ENCODE data around the gene PTGR2. TPM values are rescaled to one million over a fixed set of nuclear protein-coding genes. Genes with fewer than 3 reads are reported as not detected.

The PTGR2 gene
- total and polyA plus RNA-seq, 2 donors (not counting 1 experiment from before 2014, with no cell fraction given): 1.2 to 4.5 TPM

- Mint-ChIP-seq H3K27me3 (peaks cover under 1% of the 10 kb centered on the region), H3K4me3 (no peak overlapping the region), H3K27ac (no peak overlapping the region), H3K9me3 (ENCODE audit: insufficient read depth) (no peaks in the 10 kb centered on the region), H3K4me1 (peaks cover 7% of the 10 kb centered on the region)
- ATAC-seq (ENCODE audit: low read depth) (no peak), DNase-seq (no peak)
- Histone ChIP-seq H3K36me3 (replicated peaks in 1 of 2; ENCODE audit: control extremely low read depth in 1 of 2, control insufficient read depth in 1 of 2, extremely low read depth in 1 of 2, insufficient read depth in 2 of 2, low read length in 1 of 2) (no peaks in the 10 kb centered on the region), H3K79me2 (ENCODE audit: control insufficient read depth, insufficient read depth, low read length) (no peaks in the 10 kb centered on the region), H3K9me3 (ENCODE audit: control extremely low read depth in 1 of 3, control insufficient read depth in 2 of 3, insufficient read depth in 1 of 3, low read length in 2 of 3) (no peaks in the 10 kb centered on the region), H3K4me2 (replicated peaks; ENCODE audit: low read depth, low read length, poor library complexity, severe bottlenecking) (no peak overlapping the region), H2AFZ (ENCODE audit: insufficient read depth, low read depth, low read length, poor library complexity, severe bottlenecking) (no peak overlapping the region), H3K27ac (ENCODE audit: low read length in 2 of 2) (no peak overlapping the region), H4K20me1 (ENCODE audit: control insufficient read depth, insufficient read depth, low read length, poor library complexity, severe bottlenecking) (no peaks in the 10 kb centered on the region), H3K9ac (ENCODE audit: low read length) (no peak overlapping the region), H3K4me1 (ENCODE audit: control insufficient read depth in 2 of 2, insufficient read depth in 2 of 2, low read length in 2 of 2) (no peaks in the 10 kb centered on the region), H3K4me3 (ENCODE audit: control extremely low read depth in 1 of 5, extremely low read depth in 1 of 5, insufficient read depth in 1 of 5, low read depth in 2 of 5, low read length in 4 of 5) (no peak overlapping the region), H3K27me3 (replicated peaks in 1 of 4; ENCODE audit: control extremely low read depth in 1 of 4, control insufficient read depth in 3 of 4, insufficient read depth in 4 of 4, low read length in 3 of 4) (no peaks in the 10 kb centered on the region)
- WGBS (ENCODE audit: insufficient coverage): 90% methylated on average over 1 of the region's 4 CpGs
- POLR2A ChIA-PET: interaction anchor here (0.6 kb wide), 1 partner anchor 69 kb away, joined by 7 read pairs; no protein-coding TSS in a partner anchor
- intact Hi-C loops (cut with micrococcal nuclease): no loop called here
- CTCF ChIA-PET: interaction anchor here (1.4 to 1.6 kb wide), 2 partner anchors 10 to 32 kb away, joined by 3 to 7 read pairs; no protein-coding TSS in a partner anchor
- no peak for TF ChIP-seq EZH2 (IDR thresholded peaks at IDR 0.05; ENCODE audit: borderline replicate concordance, insufficient read depth, low read depth, low read length, poor library complexity, severe bottlenecking)
- no peak for TF ChIP-seq CTCF (IDR thresholded peaks at IDR 0.05)
Observed at GRCh38 chr14:73816393-73816816, 35.2 kb upstream of the PTGR2 start.

- ChIA-PET CTCF (interaction anchor here (1.4 to 2.9 kb wide), 3 partner anchors 9 to 89 kb away, joined by 3 to 11 read pairs (median 7); no protein-coding TSS in a partner anchor), POLR2A (no interaction called here)
- H3K9me3 Mint-ChIP-seq (ENCODE audit: insufficient read depth): no peaks in the 10 kb centered on the region
- no peak for TF ChIP-seq EZH2 (IDR thresholded peaks at IDR 0.05; ENCODE audit: borderline replicate concordance, insufficient read depth, low read depth, low read length, poor library complexity, severe bottlenecking)
- no peak for TF ChIP-seq CTCF (IDR thresholded peaks at IDR 0.05)
- H3K79me2 ChIP-seq (ENCODE audit: control insufficient read depth, insufficient read depth, low read length): no peaks in the 10 kb centered on the region
- no peak overlapping the region for H3K9ac ChIP-seq (ENCODE audit: low read length)
- no peak overlapping the region for H2AFZ ChIP-seq (ENCODE audit: insufficient read depth, low read depth, low read length, poor library complexity, severe bottlenecking)
- H3K4me1 Mint-ChIP-seq: peaks cover 6% of the 10 kb centered on the region
- H4K20me1 ChIP-seq (ENCODE audit: control insufficient read depth, insufficient read depth, low read length, poor library complexity, severe bottlenecking): no peaks in the 10 kb centered on the region
- H3K27ac ChIP-seq (ENCODE audit: low read length in 2 of 2): no peak overlapping the region
- no peaks in the 10 kb centered on the region for H3K4me1 ChIP-seq (ENCODE audit: control insufficient read depth in 2 of 2, insufficient read depth in 2 of 2, low read length in 2 of 2)
- H3K27ac Mint-ChIP-seq: no peak overlapping the region
- no peaks in the 10 kb centered on the region for H3K27me3 Mint-ChIP-seq
- H3K4me2 ChIP-seq (replicated peaks; ENCODE audit: low read depth, low read length, poor library complexity, severe bottlenecking): no peak overlapping the region
- H3K4me3 ChIP-seq (ENCODE audit: control extremely low read depth in 1 of 5, extremely low read depth in 1 of 5, insufficient read depth in 1 of 5, low read depth in 2 of 5, low read length in 4 of 5): no peak overlapping the region
- H3K36me3 ChIP-seq (replicated peaks in 1 of 2; ENCODE audit: control extremely low read depth in 1 of 2, control insufficient read depth in 1 of 2, extremely low read depth in 1 of 2, insufficient read depth in 2 of 2, low read length in 1 of 2): no peaks in the 10 kb centered on the region
- DNase-seq (no peak), ATAC-seq (ENCODE audit: low read depth) (no peak)
- intact Hi-C loops (cut with micrococcal nuclease): no loop called here
- no peak overlapping the region for H3K4me3 Mint-ChIP-seq
- no peaks in the 10 kb centered on the region for H3K27me3 ChIP-seq (replicated peaks in 1 of 4; ENCODE audit: control extremely low read depth in 1 of 4, control insufficient read depth in 3 of 4, insufficient read depth in 4 of 4, low read length in 3 of 4)
- no peaks in the 10 kb centered on the region for H3K9me3 ChIP-seq (ENCODE audit: control extremely low read depth in 1 of 3, control insufficient read depth in 2 of 3, insufficient read depth in 1 of 3, low read length in 2 of 3)
- 100% methylated on average over 2 of the region's 7 CpGs for WGBS (ENCODE audit: insufficient coverage)
Observed at GRCh38 chr14:73817020-73817655, 34.5 kb upstream of the PTGR2 start.
